Gastroesophageal sphincter (tissue), 4 donors: Measurements from ENCODE around the gene LRRC8B. TPM values are rescaled to one million over a fixed set of nuclear protein-coding genes. Genes with fewer than 3 reads are reported as not detected.
"Not testable (repeated sequence)": the region's sequence is repeated elsewhere in the genome, so short reads cannot be mapped to it uniquely, and the experiment has no call there.

Experiments
- ATAC-seq: fragments of 150-250 bp; one replicate; pipeline ENCODE4 v1.9.1; 2016; ENCODE audit warnings: mild to moderate bottlenecking, moderate library complexity
- H3K27ac ChIP-seq, 4 donors: fragments of 200-600 bp; sonication (generic) in 3 of 4; 1 replicate in 3 of 4; 2 replicates in 1 of 4; pipeline ENCODE4 v1.5.1; 2016 to 2019
- H3K27me3 ChIP-seq: fragments of 200-600 bp; sonication (generic); one replicate; pipeline ENCODE4 v1.5.1; 2019
- H3K36me3 ChIP-seq, 2 donors: fragments of 200-600 bp; sonication (generic); one replicate each; pipeline ENCODE4 v1.5.1; 2019; ENCODE audit warnings: control low read depth in 1 of 2
- H3K4me1 ChIP-seq, 3 donors: fragments of 200-600 bp; sonication (generic); 1 replicate in 2 of 3; 2 replicates in 1 of 3; pipeline ENCODE4 v1.5.1; 2016 to 2019; ENCODE audit warnings: control low read depth in 2 of 3
- H3K4me3 ChIP-seq, 2 donors: fragments of 200-600 bp; sonication (generic); one replicate each; pipeline ENCODE4 v1.5.1; 2019; ENCODE audit warnings: mild to moderate bottlenecking in 1 of 2, moderate library complexity in 1 of 2
- H3K9me3 ChIP-seq, 3 donors: fragments of 200-600 bp; sonication (generic); one replicate each; pipeline ENCODE4 v1.5.1; 2017 to 2019; ENCODE audit warnings: control low read depth in 2 of 3
- CTCF ChIP-seq, 4 experiments: fragments of 200-600 bp in 2 of 4; fragments of 450-650 bp in 2 of 4; sonication (generic) in 1 of 4; IDR thresholded peaks; one replicate each; pipeline ENCODE4 v1.5.1; 2017 to 2019; ENCODE audit warnings: antibody characterized with exemption in 4 of 4, mild to moderate bottlenecking in 2 of 4, moderate library complexity in 2 of 4
- EP300 ChIP-seq: sonication (generic); formaldehyde crosslinking; IDR thresholded peaks from one replicate; pipeline ENCODE4 v1.6.1; 2017; ENCODE audit warnings: antibody characterized with exemption, mild to moderate bottlenecking
- POLR2A ChIP-seq, 2 donors: fragments of 450-650 bp; IDR thresholded peaks; one replicate each; pipeline ENCODE4 v1.6.1; 2017; ENCODE audit warnings: antibody characterized with exemption in 2 of 2, mild to moderate bottlenecking in 2 of 2, moderate library complexity in 1 of 2
- POLR2AphosphoS5 ChIP-seq: sonication (generic); formaldehyde crosslinking; IDR thresholded peaks from one replicate; pipeline ENCODE4 v1.6.1; 2017; ENCODE audit warnings: antibody characterized with exemption
- WGBS, 2 donors: methylation state at CpG; one replicate each; pipeline ENCODE4 v1.1.5; 2018; ENCODE audit warnings: low coverage in 1 of 2; 5-methylcytosine and 5-hydroxymethylcytosine counted together
- total RNA-seq, 4 donors: library from RNA; depleted of rRNA; stranded (reverse); fragments of >200 nt; gene quantifications; one replicate each; pipeline ENCODE4 v1.1.0, GENCODE V29; 2016

Gene LRRC8B
- total RNA-seq, 4 donors from 2014 or later = 3.5 to 6.9 (median 5.0) TPM

- Histone ChIP-seq H3K4me1 (no peaks in the 10 kb centered on the region), H3K27me3 (no peaks in the 10 kb centered on the region), H3K36me3 (no peaks in the 10 kb centered on the region), H3K27ac (no peak overlapping the region), H3K4me3 (no peak overlapping the region), H3K9me3 (peaks cover 0 to 2% (median 0%) of the 10 kb centered on the region in 3 donors)
- no peak for TF ChIP-seq POLR2AphosphoS5
- TF ChIP-seq EP300 = no peak
- no peak for TF ChIP-seq CTCF (IDR thresholded peaks at IDR 0.05)
- TF ChIP-seq POLR2A (IDR thresholded peaks at IDR 0.05) = no peak
- ATAC-seq = no peak
- WGBS, 2 donors = 67% methylated on average over 1 of the region's 1 CpG; no CpG with 5 or more reads in 1 of the 2 donors
These were observed 11.5 kb upstream of the LRRC8B start for GRCh38 chr1:89512996-89513720.

GRCh38 chr1:89516055-89516454, 8.6 kb upstream of the LRRC8B start:
- H3K4me3 ChIP-seq = no peak overlapping the region
- no peak overlapping the region for H3K27ac ChIP-seq
- H3K36me3 ChIP-seq = no peaks in the 10 kb centered on the region
- WGBS, 2 donors = 42 to 50% methylated on average over 3 to 4 of the region's 4 CpGs
- TF ChIP-seq CTCF (IDR thresholded peaks at IDR 0.05) = no peak
- TF ChIP-seq EP300 = no peak
- TF ChIP-seq POLR2AphosphoS5 = no peak
- no peak for TF ChIP-seq POLR2A (IDR thresholded peaks at IDR 0.05)
- ATAC-seq = no peak
- no peaks in the 10 kb centered on the region for H3K9me3 ChIP-seq
- H3K27me3 ChIP-seq = no peaks in the 10 kb centered on the region
- H3K4me1 ChIP-seq = no peaks in the 10 kb centered on the region

- no peak overlapping the region for H3K4me3 ChIP-seq
- TF ChIP-seq CTCF (IDR thresholded peaks at IDR 0.05) (no peak), EP300 (no peak), POLR2AphosphoS5 (no peak), POLR2A (IDR thresholded peaks at IDR 0.05) (no peak)
- H3K36me3 ChIP-seq = no peaks in the 10 kb centered on the region
- peak overlapping the region in 1 of 4 donors; percentile 27 for H3K27ac ChIP-seq
- H3K27me3 ChIP-seq = no peaks in the 10 kb centered on the region
- ATAC-seq = peak; percentile 58
- WGBS, 2 donors = 25 to 30% methylated on average over 3 of the region's 3 CpGs
- H3K4me1 ChIP-seq = no peaks in the 10 kb centered on the region
- no peaks in the 10 kb centered on the region for H3K9me3 ChIP-seq
These were observed 6.4 kb upstream of the LRRC8B start for GRCh38 chr1:89518221-89518631.

GRCh38 chr1:89519779-89520358, 4.8 kb upstream of the LRRC8B start:
- no peaks in the 10 kb centered on the region for H3K36me3 ChIP-seq
- no peaks in the 10 kb centered on the region for H3K27me3 ChIP-seq
- no peak overlapping the region for H3K27ac ChIP-seq
- H3K4me1 ChIP-seq = peaks cover 0 to 10% (median 4%) of the 10 kb centered on the region in 3 donors
- no peak overlapping the region for H3K4me3 ChIP-seq
- TF ChIP-seq CTCF (IDR thresholded peaks at IDR 0.05) (peak in 2 of 4 experiments; percentile 51 to 53), POLR2AphosphoS5 (no peak)
- no peaks in the 10 kb centered on the region for H3K9me3 ChIP-seq
- no peak for ATAC-seq
- WGBS, 2 donors = 86 to 100% methylated on average over 1 of the region's 1 CpG

GRCh38 chr1:89521977-89522376, 2.7 kb upstream of the LRRC8B start:
- WGBS, 2 donors = 97 to 100% methylated on average over 1 to 5 of the region's 6 CpGs
- H3K4me1 ChIP-seq = peaks cover 0 to 23% (median 4%) of the 10 kb centered on the region in 3 donors
- not testable (repeated sequence) for H3K36me3 ChIP-seq, H3K9me3 ChIP-seq, H3K27ac ChIP-seq, ATAC-seq, H3K4me3 ChIP-seq, H3K27me3 ChIP-seq
